ENCODE data around the gene CENPU. TPM values are rescaled to one million over a fixed set of nuclear protein-coding genes. Genes with fewer than 3 reads are reported as not detected.

CENPU gene
- total RNA-seq, 1 donor from 2014 or later: 25.4 TPM

DNA sequence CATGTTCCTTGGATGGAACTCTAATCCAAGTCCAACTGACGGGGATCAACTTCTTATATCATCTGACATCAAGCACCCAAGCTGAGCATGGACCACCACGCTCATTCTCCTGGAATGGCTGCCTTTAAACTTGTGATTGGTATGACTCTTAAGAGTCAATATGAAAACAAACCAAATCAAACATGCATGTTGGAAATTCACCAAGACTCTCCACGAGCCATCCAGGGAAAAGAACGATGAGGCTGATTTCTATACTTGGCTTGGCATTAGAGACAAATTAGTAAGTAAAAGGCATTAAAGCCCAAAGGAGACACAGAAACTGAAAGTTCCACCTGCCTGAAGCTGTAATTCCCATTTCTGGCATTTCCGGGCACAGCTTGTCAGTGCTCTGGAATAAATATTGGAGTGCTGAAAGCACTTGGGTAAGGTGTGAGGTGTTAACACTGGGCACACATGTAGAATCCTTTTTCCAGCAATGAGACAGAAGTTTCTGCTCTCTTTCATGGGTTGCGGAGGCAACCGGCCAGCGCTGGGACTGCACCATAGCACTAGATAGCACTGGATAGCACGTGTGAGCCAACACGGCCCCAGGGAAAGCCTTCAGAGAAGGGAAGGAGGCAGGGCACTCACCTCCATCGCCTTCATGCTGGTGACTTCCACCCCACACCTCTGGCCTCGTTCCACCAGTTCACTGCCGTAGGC, 42.1 kb upstream of the CENPU start:
- no peak for TF ChIP-seq CTCF (IDR thresholded peaks at IDR 0.05; ENCODE audit: unreplicated experiment)
- H3K36me3 Mint-ChIP-seq: peaks cover 7% of the 10 kb centered on the region

DNA sequence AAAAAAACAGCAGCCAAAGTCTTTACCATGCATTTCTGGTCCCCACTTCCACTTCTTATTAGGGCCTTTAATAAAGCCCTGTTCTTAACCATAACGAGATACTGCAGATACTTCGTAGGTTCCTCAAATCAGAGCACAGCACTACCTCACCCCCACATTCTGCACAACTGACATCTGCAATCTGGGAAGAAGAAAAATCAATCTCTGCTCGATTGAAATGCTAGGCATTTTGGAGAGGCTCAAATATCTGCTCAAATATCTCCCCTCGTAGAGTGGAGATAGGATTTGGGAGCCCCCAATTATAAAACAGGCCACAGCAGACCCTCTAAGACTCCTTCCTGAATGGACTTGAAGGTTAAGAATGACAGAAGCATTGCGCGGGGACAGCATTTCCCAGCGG, 40.3 kb upstream of the CENPU start:
- Mint-ChIP-seq H3K4me1 (no peaks in the 10 kb centered on the region), H3K27me3 (ENCODE audit: low read depth) (no peaks in the 10 kb centered on the region), H3K9me3 (peaks cover 1% of the 10 kb centered on the region)

More for the DNA sequence above, 42.1 kb upstream of the CENPU start:
- Mint-ChIP-seq H3K4me1 (no peaks in the 10 kb centered on the region), H3K27ac (no peak overlapping the region), H3K9me3 (peaks cover 4% of the 10 kb centered on the region), H3K27me3 (ENCODE audit: low read depth) (no peaks in the 10 kb centered on the region), H3K4me3 (no peak overlapping the region)
- DNase-seq (ENCODE audit: low spot score in 2 of 2, unreplicated experiment in 2 of 2): no peak

DNA sequence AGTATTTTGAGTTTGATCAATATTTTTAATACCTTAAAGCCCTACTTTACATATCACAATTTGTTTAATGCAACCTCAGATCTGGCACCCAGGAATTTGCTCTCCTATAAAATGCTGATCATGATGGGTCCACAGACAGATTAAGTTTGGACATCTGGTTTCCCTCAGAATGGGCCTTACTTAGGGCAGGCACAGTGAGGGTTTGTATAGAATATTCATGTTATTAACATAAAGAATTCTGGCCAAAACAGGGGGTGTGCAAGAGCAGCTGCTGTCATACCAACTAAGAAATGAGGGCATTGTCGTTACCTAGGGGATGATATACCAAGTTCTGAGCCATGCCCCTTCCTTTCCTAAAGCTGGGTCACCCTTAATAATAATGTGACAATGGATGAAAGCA, 37.5 kb upstream of the CENPU start:
- H3K4me1 Mint-ChIP-seq: no peaks in the 10 kb centered on the region
- TF ChIP-seq CTCF (IDR thresholded peaks at IDR 0.05; ENCODE audit: unreplicated experiment): no peak

More for the DNA sequence above, 40.3 kb upstream of the CENPU start:
- Mint-ChIP-seq H3K4me3 (no peak overlapping the region), H3K27ac (no peak overlapping the region), H3K36me3 (peaks cover 3% of the 10 kb centered on the region)
- TF ChIP-seq CTCF (IDR thresholded peaks at IDR 0.05; ENCODE audit: unreplicated experiment): no peak
- no peak for DNase-seq (ENCODE audit: low spot score in 2 of 2, unreplicated experiment in 2 of 2)

GRCh38 chr4:184769141-184769765, 35.4 kb upstream of the CENPU start:
- no peak for TF ChIP-seq CTCF (IDR thresholded peaks at IDR 0.05; ENCODE audit: unreplicated experiment)
- Mint-ChIP-seq H3K4me1 (no peaks in the 10 kb centered on the region), H3K4me3 (no peak overlapping the region), H3K27me3 (ENCODE audit: low read depth) (no peaks in the 10 kb centered on the region), H3K9me3 (no peaks in the 10 kb centered on the region), H3K27ac (no peak overlapping the region), H3K36me3 (peaks cover 24% of the 10 kb centered on the region)
- DNase-seq (ENCODE audit: low spot score in 2 of 2, unreplicated experiment in 2 of 2): no peak

More for the DNA sequence above, 37.5 kb upstream of the CENPU start:
- H3K36me3 Mint-ChIP-seq: peaks cover 8% of the 10 kb centered on the region
- H3K4me3 Mint-ChIP-seq: no peak overlapping the region
- no peaks in the 10 kb centered on the region for H3K9me3 Mint-ChIP-seq
- H3K27ac Mint-ChIP-seq: no peak overlapping the region
- no peak for DNase-seq (ENCODE audit: low spot score in 2 of 2, unreplicated experiment in 2 of 2)
- no peaks in the 10 kb centered on the region for H3K27me3 Mint-ChIP-seq (ENCODE audit: low read depth)

- H3K36me3 Mint-ChIP-seq: peaks cover 24% of the 10 kb centered on the region
- no peaks in the 10 kb centered on the region for H3K9me3 Mint-ChIP-seq
- no peak overlapping the region for H3K4me3 Mint-ChIP-seq
- DNase-seq (ENCODE audit: low spot score in 2 of 2, unreplicated experiment in 2 of 2): no peak
- no peak for TF ChIP-seq CTCF (IDR thresholded peaks at IDR 0.05; ENCODE audit: unreplicated experiment)
- H3K4me1 Mint-ChIP-seq: no peaks in the 10 kb centered on the region
- H3K27me3 Mint-ChIP-seq (ENCODE audit: low read depth): no peaks in the 10 kb centered on the region
- no peak overlapping the region for H3K27ac Mint-ChIP-seq
Observed at GRCh38 chr4:184768296-184768695, 34.4 kb upstream of the CENPU start.

Data from mesothelial cell of epicardium (in vitro differentiated cells).